K562 (cell line): ENCODE measurements around the gene CA7. TPM values are rescaled to one million over a fixed set of nuclear protein-coding genes. Genes with fewer than 3 reads are reported as not detected.
A peak's percentile ranks its signal among the peaks of the same experiment; 100 is the strongest.

ENCODE experiments used
- BCLAF1 ChIP-seq, 2 experiments: fragments of 450-650 bp in 1 of 2; IDR thresholded peaks; 2 replicates each; pipeline ENCODE4 v1.6.1; 2011 to 2017; ENCODE audit warnings: low read depth in 2 of 2, antibody characterized with exemption in 1 of 2, borderline replicate concordance in 1 of 2, low read length in 1 of 2, mild to moderate bottlenecking in 1 of 2, mixed read lengths in 1 of 2; ENCODE audit not compliant: control insufficient read depth in 1 of 2
- BHLHE40 ChIP-seq: IDR thresholded peaks from 2 replicates; pipeline ENCODE4 v1.6.1; 2011; ENCODE audit warnings: low read length, improper control_type of control experiment
- CEBPG ChIP-seq, 3 experiments: fragments of 200-800 bp in 1 of 3; sonication (Bioruptor generic) in 1 of 3; sonication (generic) in 1 of 3; formaldehyde crosslinking in 1 of 3; IDR thresholded peaks in 2 of 3; conservative IDR thresholded peaks in 1 of 3; 2 replicates each; pipeline versions ENCODE4 v1.6.1 to v1.8.0; 2016 to 2022; ENCODE audit warnings: missing compliant biosample characterization in 2 of 3, missing genetic modification characterization in 2 of 3, mild to moderate bottlenecking in 1 of 3, missing genetic modification reagents in 1 of 3
- CHAMP1 ChIP-seq: fragments of 450-650 bp; IDR thresholded peaks from 2 replicates; pipeline ENCODE4 v1.6.1; 2016; ENCODE audit warnings: mild to moderate bottlenecking
- CHD1 ChIP-seq: fragments of 200-600 bp; sonication (generic); IDR thresholded peaks from one replicate; pipeline ENCODE4 v1.6.1; 2012; ENCODE audit warnings: mild to moderate bottlenecking, moderate library complexity, low read length, inconsistent platforms
- EGR1 ChIP-seq: fragments of 450-650 bp; conservative IDR thresholded peaks from 2 replicates; pipeline ENCODE4 v1.6.1; 2017; ENCODE audit warnings: mild to moderate bottlenecking
- GTF2E2 ChIP-seq: fragments of 200-800 bp; sonication (Bioruptor generic); IDR thresholded peaks from 2 replicates; pipeline ENCODE4 v1.6.1; 2016; ENCODE audit warnings: missing genetic modification characterization, missing compliant biosample characterization
- HDAC2 ChIP-seq: fragments of 450-650 bp; IDR thresholded peaks from 2 replicates; pipeline ENCODE4 v1.6.1; 2016; ENCODE audit warnings: mild to moderate bottlenecking
- MAZ ChIP-seq, 2 experiments: fragments of 450-650 bp in 1 of 2; sonication (generic) in 1 of 2; formaldehyde crosslinking; IDR thresholded peaks in 1 of 2; conservative IDR thresholded peaks in 1 of 2; 2 replicates each; pipeline versions ENCODE4 v1.4.0 to v1.5.0; 2020; ENCODE audit warnings: mild to moderate bottlenecking in 1 of 2, missing genetic modification reagents in 1 of 2
- MBD1 ChIP-seq: fragments of 250-450 bp; sonication (Bioruptor Pico); IDR thresholded peaks from 2 replicates; pipeline ENCODE4 v1.8.0; 2022; ENCODE audit warnings: inconsistent platforms
- NELFE ChIP-seq: IDR thresholded peaks from 2 replicates; pipeline ENCODE4 v1.6.1; 2011; ENCODE audit warnings: mild to moderate bottlenecking; ENCODE audit not compliant: insufficient read depth, insufficient read length
- SNIP1 ChIP-seq: fragments of 450-650 bp; IDR thresholded peaks from 2 replicates; pipeline ENCODE4 v1.7.1; 2017; ENCODE audit warnings: low read depth, mild to moderate bottlenecking
- SRSF1 ChIP-seq: fragments of 200-400 bp; formaldehyde crosslinking; IDR thresholded peaks from 2 replicates; pipeline ENCODE4 v1.6.1; 2017; ENCODE audit warnings: mild to moderate bottlenecking, low read depth, low read length, moderate library complexity
- TCF7 ChIP-seq: sonication (generic); IDR thresholded peaks from 2 replicates; pipeline ENCODE4 v1.6.1; 2016; ENCODE audit warnings: antibody characterized with exemption, borderline replicate concordance
- TEAD2 ChIP-seq: fragments of 450-650 bp; IDR thresholded peaks from 2 replicates; pipeline ENCODE4 v1.6.1; 2016; ENCODE audit warnings: missing genetic modification characterization, control low read depth, missing compliant biosample characterization
- TFAP4 ChIP-seq: sonication (generic); formaldehyde crosslinking; IDR thresholded peaks from 2 replicates; pipeline ENCODE4 v1.8.0; 2022; ENCODE audit warnings: missing genetic modification reagents, mild to moderate bottlenecking, moderate library complexity, borderline replicate concordance
- ZNF175 ChIP-seq: fragments of 200-800 bp; sonication (Bioruptor generic); IDR thresholded peaks from 2 replicates; pipeline ENCODE4 v1.6.1; 2016; ENCODE audit warnings: low read depth, mild to moderate bottlenecking, missing genetic modification characterization, missing compliant biosample characterization
- ZNF551 ChIP-seq: fragments of 250-450 bp; sonication (Bioruptor Pico); IDR thresholded peaks from 2 replicates; pipeline ENCODE4 v1.5.0; 2021; ENCODE audit warnings: mild to moderate bottlenecking, moderate library complexity
- ZNF766 ChIP-seq: fragments of 200-800 bp; sonication (Bioruptor generic); conservative IDR thresholded peaks from 2 replicates; pipeline ENCODE4 v1.6.1; 2016; ENCODE audit warnings: missing genetic modification characterization, missing compliant biosample characterization
- polyA plus RNA-seq, 8 experiments: library from polyadenylated mRNA; depleted of rRNA in 4 of 8; stranded (reverse) in 5 of 8; unstranded in 3 of 8; fragments of >200 nt; fragmentation: Nextera tagmentation in 2 of 8; fragmentation: Illumina TruSeq in 1 of 8; extraction: Ambion mirVana in 2 of 8; extraction: Trizol in 1 of 8; gene quantifications; 2 replicates each; pipeline versions ENCODE4 v1.2.1 to v1.2.3, GENCODE V29; 2011 to 2014; ENCODE audit warnings: inconsistent platforms in 1 of 8, missing spikeins in 1 of 8
- total RNA-seq, 7 experiments: library from RNA; depleted of rRNA in 6 of 7; stranded (reverse); fragments of >200 nt in 6 of 7; fragmentation: Illumina TruSeq in 2 of 7; extraction: Trizol in 2 of 7; gene quantifications; 2 replicates each; pipeline versions ENCODE4 v1.2.1 to v1.2.3, GENCODE V29; 2011 to 2021; ENCODE audit warnings: low replicate concordance in 1 of 7

CA7 gene
- total and polyA plus RNA-seq, 9 of the 15 experiments (the other 6 are each of a cell fraction or from before 2014, with no cell fraction given) = 0.03 to 0.07 (median 0.05) TPM; not detected in 5

GRCh38 chr16:66900721-66901441 lies 56.7 kb downstream of the CA7 start (continued):
- no peak for TF ChIP-seq BCLAF1 (IDR thresholded peaks at IDR 0.05; ENCODE audit: borderline replicate concordance in 1 of 2, control insufficient read depth in 1 of 2, low read depth in 2 of 2, low read length in 1 of 2)
- no peak for TF ChIP-seq NELFE
- TF ChIP-seq SRSF1 = no peak
- no peak for TF ChIP-seq TFAP4 (CRISPR knock-in tag)
- no peak for TF ChIP-seq GTF2E2
- no peak for TF ChIP-seq ZNF766 (CRISPR knock-in tag)
- no peak for TF ChIP-seq ZNF551 (CRISPR knock-in tag)
- no peak for TF ChIP-seq TEAD2 (tag)
- TF ChIP-seq CHAMP1 = no peak
- TF ChIP-seq BHLHE40 = no peak
- TF ChIP-seq TCF7 = no peak
- no peak for TF ChIP-seq CEBPG (CRISPR knock-in tag; IDR thresholded peaks at IDR 0.05)
- no peak for TF ChIP-seq CEBPG (tag; conservative IDR thresholded peaks at IDR 0.05 in 1 of 2, IDR thresholded peaks at IDR 0.05 in 1 of 2)
- TF ChIP-seq MAZ (CRISPR knock-in tag; conservative IDR thresholded peaks at IDR 0.05 in 1 of 2, IDR thresholded peaks at IDR 0.05 in 1 of 2) = 0 out of 4 replicates have a peak, but pooled peaks of 1 of the 2 experiments have one; percentile 13
- TF ChIP-seq SNIP1 = no peak
- no peak for TF ChIP-seq MBD1 (CRISPR knock-in tag)
- TF ChIP-seq EGR1 = peak; percentile 62
- TF ChIP-seq CHD1 = no peak
- TF ChIP-seq HDAC2 = no peak
- TF ChIP-seq ZNF175 (CRISPR knock-in tag) = no peak
